Measurements from ENCODE around the gene SMIM1.

Gene SMIM1

GRCh38 chr1:3752400-3752945 is 20.1 kb upstream of the SMIM1 start, which contains the start of gene CCDC27:
Gene CCDC27 (plus strand): TSS chr1:3752450. CDS start chr1:3752482, 32 bp downstream.
- H3K14ac ChIP-seq (ENCODE audit: low read length in 2 of 2): no peak within 1 kb of the TSS
- H3K27me3 ChIP-seq (ENCODE audit: control insufficient read depth in 1 of 2, insufficient read depth in 1 of 2, low read length in 2 of 2): peaks cover 44 to 61% of the 10 kb centered on the region in 2 experiments
- no peak within 1 kb of the TSS for H3K4ac ChIP-seq (ENCODE audit: low read depth in 1 of 2, low read length in 2 of 2)
- H3K9me3 ChIP-seq (ENCODE audit: control insufficient read depth, low read length): no peaks in the 10 kb centered on the region
- H2AFZ ChIP-seq (ENCODE audit: low read depth, low read length): no peak within 1 kb of the TSS
- no peak within 1 kb of the TSS for H2BK12ac ChIP-seq (ENCODE audit: low read length in 2 of 2)
- peak within 1 kb of the TSS; percentile 63 for H2BK15ac ChIP-seq (ENCODE audit: low read depth, poor library complexity, severe bottlenecking)
- H2AK5ac ChIP-seq (ENCODE audit: low read length, severe bottlenecking): no peak within 1 kb of the TSS
- peaks cover 2% of the 10 kb centered on the region for H3K79me1 ChIP-seq (replicated peaks; ENCODE audit: low read length, poor library complexity, severe bottlenecking)
- no peak within 1 kb of the TSS for H3K4me2 ChIP-seq (ENCODE audit: low read length, poor library complexity, severe bottlenecking)
- peaks cover 5% of the 10 kb centered on the region for H3K4me1 ChIP-seq (ENCODE audit: control insufficient read depth, insufficient read depth, low read depth, low read length)
- H4K8ac ChIP-seq (ENCODE audit: low read length): no peak within 1 kb of the TSS
- 92% methylated on average over 17 of the region's 17 CpGs for WGBS
- H3K36me3 ChIP-seq (ENCODE audit: control insufficient read depth in 1 of 2, insufficient read depth in 2 of 2, low read depth in 1 of 2, low read length in 2 of 2): no peaks in the 10 kb centered on the region
- H4K91ac ChIP-seq (ENCODE audit: low read length): no peak within 1 kb of the TSS
- H3K23ac ChIP-seq (ENCODE audit: low read length in 2 of 2): no peak within 1 kb of the TSS
- H3K18ac ChIP-seq (ENCODE audit: low read depth in 1 of 2, low read length in 2 of 2): no peak within 1 kb of the TSS
- no peak within 1 kb of the TSS for H2BK120ac ChIP-seq (ENCODE audit: low read depth, low read length)
- no peak within 1 kb of the TSS for H2BK5ac ChIP-seq (ENCODE audit: low read depth, low read length, poor library complexity, severe bottlenecking)
- no peak for DNase-seq
- no peak within 1 kb of the TSS for H3K27ac ChIP-seq (ENCODE audit: low read length, poor library complexity, severe bottlenecking)
- H3K4me3 ChIP-seq (ENCODE audit: insufficient read depth in 1 of 2, low read depth in 1 of 2, low read length in 2 of 2): no peak within 1 kb of the TSS
- no peak within 1 kb of the TSS for H3K9ac ChIP-seq (ENCODE audit: low read length)

- WGBS: 86% methylated on average over 19 of the region's 20 CpGs
- no peak overlapping the region for H3K4me2 ChIP-seq (ENCODE audit: low read length, poor library complexity, severe bottlenecking)
- H4K91ac ChIP-seq (ENCODE audit: low read length): no peak overlapping the region
- no peak overlapping the region for H3K18ac ChIP-seq (ENCODE audit: low read depth in 1 of 2, low read length in 2 of 2)
- no peak overlapping the region for H2AK5ac ChIP-seq (ENCODE audit: low read length, severe bottlenecking)
- H3K4me3 ChIP-seq (ENCODE audit: insufficient read depth in 1 of 2, low read depth in 1 of 2, low read length in 2 of 2): no peak overlapping the region
- no peaks in the 10 kb centered on the region for H3K79me1 ChIP-seq (replicated peaks; ENCODE audit: low read length, poor library complexity, severe bottlenecking)
- no peak for DNase-seq
- no peak overlapping the region for H4K8ac ChIP-seq (ENCODE audit: low read length)
- H2BK12ac ChIP-seq (ENCODE audit: low read length in 2 of 2): no peak overlapping the region
- no peak overlapping the region for H3K9ac ChIP-seq (ENCODE audit: low read length)
- no peaks in the 10 kb centered on the region for H3K9me3 ChIP-seq (ENCODE audit: control insufficient read depth, low read length)
- H2BK5ac ChIP-seq (ENCODE audit: low read depth, low read length, poor library complexity, severe bottlenecking): no peak overlapping the region
- H3K27ac ChIP-seq (ENCODE audit: low read length, poor library complexity, severe bottlenecking): no peak overlapping the region
- no peak overlapping the region for H2BK120ac ChIP-seq (ENCODE audit: low read depth, low read length)
- H2AFZ ChIP-seq (ENCODE audit: low read depth, low read length): no peak overlapping the region
- H3K4me1 ChIP-seq (ENCODE audit: control insufficient read depth, insufficient read depth, low read depth, low read length): no peaks in the 10 kb centered on the region
- no peaks in the 10 kb centered on the region for H3K36me3 ChIP-seq (ENCODE audit: control insufficient read depth in 1 of 2, insufficient read depth in 2 of 2, low read depth in 1 of 2, low read length in 2 of 2)
- no peak overlapping the region for H3K4ac ChIP-seq (ENCODE audit: low read depth in 1 of 2, low read length in 2 of 2)
- no peak overlapping the region for H3K14ac ChIP-seq (ENCODE audit: low read length in 2 of 2)
- no peak overlapping the region for H2BK15ac ChIP-seq (ENCODE audit: low read depth, poor library complexity, severe bottlenecking)
- H3K27me3 ChIP-seq (ENCODE audit: control insufficient read depth in 1 of 2, insufficient read depth in 1 of 2, low read length in 2 of 2): peaks cover 44 to 61% of the 10 kb centered on the region in 2 experiments
- H3K23ac ChIP-seq (ENCODE audit: low read length in 2 of 2): no peak overlapping the region
Measured at GRCh38 chr1:3753656-3754454, 18.7 kb upstream of the SMIM1 start.

- Histone ChIP-seq H3K4me3 (ENCODE audit: insufficient read depth in 1 of 2, low read depth in 1 of 2, low read length in 2 of 2) (no peak overlapping the region), H2BK12ac (ENCODE audit: low read length in 2 of 2) (no peak overlapping the region), H3K36me3 (ENCODE audit: control insufficient read depth in 1 of 2, insufficient read depth in 2 of 2, low read depth in 1 of 2, low read length in 2 of 2) (no peaks in the 10 kb centered on the region), H3K27ac (ENCODE audit: low read length, poor library complexity, severe bottlenecking) (no peak overlapping the region), H3K4me2 (ENCODE audit: low read length, poor library complexity, severe bottlenecking) (no peak overlapping the region), H2AFZ (ENCODE audit: low read depth, low read length) (no peak overlapping the region), H2BK120ac (ENCODE audit: low read depth, low read length) (no peak overlapping the region), H2BK15ac (ENCODE audit: low read depth, poor library complexity, severe bottlenecking) (no peak overlapping the region), H3K9ac (ENCODE audit: low read length) (no peak overlapping the region), H3K27me3 (ENCODE audit: control insufficient read depth in 1 of 2, insufficient read depth in 1 of 2, low read length in 2 of 2) (peaks cover 35 to 63% of the 10 kb centered on the region in 2 experiments), H3K14ac (ENCODE audit: low read length in 2 of 2) (no peak overlapping the region), H3K18ac (ENCODE audit: low read depth in 1 of 2, low read length in 2 of 2) (no peak overlapping the region), H3K23ac (ENCODE audit: low read length in 2 of 2) (no peak overlapping the region), H3K79me1 (replicated peaks; ENCODE audit: low read length, poor library complexity, severe bottlenecking) (no peaks in the 10 kb centered on the region), H3K4ac (ENCODE audit: low read depth in 1 of 2, low read length in 2 of 2) (no peak overlapping the region), H2BK5ac (ENCODE audit: low read depth, low read length, poor library complexity, severe bottlenecking) (no peak overlapping the region), H3K9me3 (ENCODE audit: control insufficient read depth, low read length) (peaks cover 7% of the 10 kb centered on the region), H4K8ac (ENCODE audit: low read length) (peak overlapping the region; percentile 29), H2AK5ac (ENCODE audit: low read length, severe bottlenecking) (no peak overlapping the region), H4K91ac (ENCODE audit: low read length) (no peak overlapping the region), H3K4me1 (ENCODE audit: control insufficient read depth, insufficient read depth, low read depth, low read length) (no peaks in the 10 kb centered on the region)
- 90% methylated on average over 21 of the region's 21 CpGs for WGBS
- DNase-seq: no peak
Measured at GRCh38 chr1:3756394-3756793, 16.2 kb upstream of the SMIM1 start.

- H4K8ac ChIP-seq (ENCODE audit: low read length): no peak overlapping the region
- 71% methylated on average over 3 of the region's 6 CpGs for WGBS
- H3K79me1 ChIP-seq (replicated peaks; ENCODE audit: low read length, poor library complexity, severe bottlenecking): no peaks in the 10 kb centered on the region
- H2AK5ac ChIP-seq (ENCODE audit: low read length, severe bottlenecking): no peak overlapping the region
- H3K4me3 ChIP-seq (ENCODE audit: insufficient read depth in 1 of 2, low read depth in 1 of 2, low read length in 2 of 2): no peak overlapping the region
- no peak overlapping the region for H2BK120ac ChIP-seq (ENCODE audit: low read depth, low read length)
- H3K14ac ChIP-seq (ENCODE audit: low read length in 2 of 2): no peak overlapping the region
- H3K27ac ChIP-seq (ENCODE audit: low read length, poor library complexity, severe bottlenecking): no peak overlapping the region
- H3K4me2 ChIP-seq (ENCODE audit: low read length, poor library complexity, severe bottlenecking): no peak overlapping the region
- no peaks in the 10 kb centered on the region for H3K4me1 ChIP-seq (ENCODE audit: control insufficient read depth, insufficient read depth, low read depth, low read length)
- H2AFZ ChIP-seq (ENCODE audit: low read depth, low read length): no peak overlapping the region
- H3K9me3 ChIP-seq (ENCODE audit: control insufficient read depth, low read length): peaks cover 7% of the 10 kb centered on the region
- no peak overlapping the region for H2BK15ac ChIP-seq (ENCODE audit: low read depth, poor library complexity, severe bottlenecking)
- no peak overlapping the region for H3K9ac ChIP-seq (ENCODE audit: low read length)
- H3K4ac ChIP-seq (ENCODE audit: low read depth in 1 of 2, low read length in 2 of 2): no peak overlapping the region
- H3K23ac ChIP-seq (ENCODE audit: low read length in 2 of 2): no peak overlapping the region
- no peak for DNase-seq
- H3K36me3 ChIP-seq (ENCODE audit: control insufficient read depth in 1 of 2, insufficient read depth in 2 of 2, low read depth in 1 of 2, low read length in 2 of 2): no peaks in the 10 kb centered on the region
- no peak overlapping the region for H2BK5ac ChIP-seq (ENCODE audit: low read depth, low read length, poor library complexity, severe bottlenecking)
- no peak overlapping the region for H3K18ac ChIP-seq (ENCODE audit: low read depth in 1 of 2, low read length in 2 of 2)
- H2BK12ac ChIP-seq (ENCODE audit: low read length in 2 of 2): no peak overlapping the region
- no peak overlapping the region for H4K91ac ChIP-seq (ENCODE audit: low read length)
- H3K27me3 ChIP-seq (ENCODE audit: control insufficient read depth in 1 of 2, insufficient read depth in 1 of 2, low read length in 2 of 2): peaks cover 28 to 63% of the 10 kb centered on the region in 2 experiments
Measured at GRCh38 chr1:3759164-3759563, 13.4 kb upstream of the SMIM1 start.

All from mesenchymal stem cell (in vitro differentiated cells and primary cell).